Measurements from ENCODE around the gene OR2B2.

OR2B2 gene

GRCh38 chr6:27866357-27867050 lies 45.7 kb downstream of the OR2B2 start:
- DNase-seq = no peak

- DNase-seq = peak; percentile 53
Observed at GRCh38 chr6:27865850-27866356, 46.3 kb downstream of the OR2B2 start.

- DNase-seq = peak; percentile 71
Observed at GRCh38 chr6:27864906-27865849, 47.0 kb downstream of the OR2B2 start.

- DNase-seq = peak; percentile 50
Observed at GRCh38 chr6:27863962-27864905, 48.0 kb downstream of the OR2B2 start.

- DNase-seq = no peak
Observed at GRCh38 chr6:27862396-27863066, 49.7 kb downstream of the OR2B2 start.

GRCh38 chr6:27861861-27862260 lies 50.3 kb downstream of the OR2B2 start:
- DNase-seq = no peak

GRCh38 chr6:27861276-27861840 lies 50.8 kb downstream of the OR2B2 start:
- no peak for DNase-seq
